Breast epithelium (tissue), 3 donors: ENCODE data around the gene KIAA2012.

Source experiments
- POLR2A ChIP-seq: fragments of 450-650 bp; IDR thresholded peaks from one replicate; pipeline ENCODE4 v1.6.1; 2016; ENCODE audit warnings: antibody characterized with exemption, mild to moderate bottlenecking, moderate library complexity
- TF ChIP-seq, protein P1 (sequence below), 3 donors: fragments of 450-650 bp; IDR thresholded peaks; one replicate each; pipeline ENCODE4 v1.5.1; 2016 to 2017; ENCODE audit warnings: antibody characterized with exemption in 3 of 3, mild to moderate bottlenecking in 3 of 3, moderate library complexity in 3 of 3

DNA sequence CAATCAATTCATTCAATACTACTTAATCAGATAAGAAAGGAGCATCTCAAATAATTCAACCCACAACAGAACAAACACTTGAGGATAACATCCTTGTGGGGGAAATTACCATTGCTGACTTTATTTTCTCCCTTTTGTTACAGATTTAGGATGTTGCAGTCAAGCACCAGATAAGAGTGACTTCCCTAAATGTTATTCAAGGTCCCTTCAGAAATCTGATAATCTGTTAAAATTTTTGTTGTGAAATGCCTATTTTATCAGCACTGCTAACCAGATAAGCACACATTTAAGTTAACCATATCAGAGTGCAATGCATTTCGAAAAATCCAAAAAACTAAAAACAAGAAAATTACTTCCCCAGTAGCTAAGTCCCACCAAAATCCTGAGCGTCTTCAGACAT is 131.8 kb downstream of the KIAA2012 start:
- TF ChIP-seq, protein P1, sequence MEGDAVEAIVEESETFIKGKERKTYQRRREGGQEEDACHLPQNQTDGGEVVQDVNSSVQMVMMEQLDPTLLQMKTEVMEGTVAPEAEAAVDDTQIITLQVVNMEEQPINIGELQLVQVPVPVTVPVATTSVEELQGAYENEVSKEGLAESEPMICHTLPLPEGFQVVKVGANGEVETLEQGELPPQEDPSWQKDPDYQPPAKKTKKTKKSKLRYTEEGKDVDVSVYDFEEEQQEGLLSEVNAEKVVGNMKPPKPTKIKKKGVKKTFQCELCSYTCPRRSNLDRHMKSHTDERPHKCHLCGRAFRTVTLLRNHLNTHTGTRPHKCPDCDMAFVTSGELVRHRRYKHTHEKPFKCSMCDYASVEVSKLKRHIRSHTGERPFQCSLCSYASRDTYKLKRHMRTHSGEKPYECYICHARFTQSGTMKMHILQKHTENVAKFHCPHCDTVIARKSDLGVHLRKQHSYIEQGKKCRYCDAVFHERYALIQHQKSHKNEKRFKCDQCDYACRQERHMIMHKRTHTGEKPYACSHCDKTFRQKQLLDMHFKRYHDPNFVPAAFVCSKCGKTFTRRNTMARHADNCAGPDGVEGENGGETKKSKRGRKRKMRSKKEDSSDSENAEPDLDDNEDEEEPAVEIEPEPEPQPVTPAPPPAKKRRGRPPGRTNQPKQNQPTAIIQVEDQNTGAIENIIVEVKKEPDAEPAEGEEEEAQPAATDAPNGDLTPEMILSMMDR (IDR thresholded peaks at IDR 0.05) = no peak
- TF ChIP-seq POLR2A = no peak
